ENCODE data around the gene PTPRN2. TPM values are rescaled to one million over a fixed set of nuclear protein-coding genes. Genes with fewer than 3 reads are reported as not detected.
"Not testable (repeated sequence)": the region's sequence is repeated elsewhere in the genome, so short reads cannot be mapped to it uniquely, and the experiment has no call there.

Gene PTPRN2
- total RNA-seq, 1 experiment from 2014 or later, result 2.1 TPM

DNA sequence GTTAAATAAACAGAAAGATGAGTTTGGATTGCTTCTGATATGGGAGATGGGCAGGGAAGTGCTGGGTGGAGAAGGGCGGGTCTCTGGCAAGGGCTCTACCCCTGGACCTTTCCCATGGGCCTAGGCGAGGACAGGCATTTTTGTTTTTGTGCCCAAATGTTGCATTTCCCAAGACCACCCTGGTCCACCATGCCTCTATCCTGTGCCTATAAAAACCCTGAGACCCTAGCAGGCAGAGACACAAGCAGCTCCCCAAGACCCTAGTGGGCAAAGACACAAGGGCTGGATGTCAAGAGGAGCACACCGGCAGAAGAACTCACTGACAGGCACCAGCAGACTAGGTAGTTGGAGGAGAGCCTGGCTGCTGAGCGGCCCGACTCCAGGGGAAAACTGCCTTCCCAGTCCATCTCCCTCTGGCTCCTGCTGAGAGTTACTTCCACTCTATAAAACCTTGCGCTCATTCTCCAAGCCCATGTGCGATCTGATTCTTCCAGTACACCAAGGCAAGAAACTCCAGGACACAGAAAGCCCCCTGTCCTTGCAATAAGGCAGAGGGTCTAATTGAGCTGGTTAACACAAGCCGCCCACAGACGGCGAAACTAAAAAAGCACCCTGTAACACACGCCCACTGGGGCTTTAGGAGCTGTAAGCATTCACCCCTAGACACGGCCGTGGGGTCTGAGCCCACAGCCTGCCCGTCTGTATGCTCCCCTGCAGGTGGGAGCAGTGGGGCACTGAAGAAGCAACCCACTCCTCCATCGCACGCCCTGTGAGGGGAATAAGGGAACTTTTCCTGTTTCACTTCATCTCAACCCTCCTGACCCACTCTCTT is 291.4 kb downstream of the PTPRN2 start:
- no peaks in the 10 kb centered on the region for H3K27me3 ChIP-seq (ENCODE audit: insufficient read depth, low read length)
- RAD21 ChIA-PET (ENCODE audit: low non-redundant PET in 1 of 2, low total read pairs in 2 of 2, uncharacterized antibody in 2 of 2, unreplicated experiment in 2 of 2), result no interaction called here

GRCh38 chr7:158294468-158295215 is 293.0 kb downstream of the PTPRN2 start:
- not testable (repeated sequence) for H3K9me3 ChIP-seq (ENCODE audit: control insufficient read depth in 1 of 2, insufficient read depth in 1 of 2, low read depth in 1 of 2, low read length in 2 of 2); H3K36me3 ChIP-seq (ENCODE audit: control insufficient read depth in 1 of 2, insufficient read depth in 2 of 2, low read length in 2 of 2); H3K9ac ChIP-seq (ENCODE audit: low read length)

More for the DNA sequence above, 291.4 kb downstream of the PTPRN2 start:
- H3K4me1 ChIP-seq (ENCODE audit: control insufficient read depth in 1 of 2, insufficient read depth in 2 of 2, low read length in 2 of 2), result no peaks in the 10 kb centered on the region
- BruUV-seq (replicated peaks), result no TSS peak
- H3K4me2 ChIP-seq (ENCODE audit: low read length), result no peak overlapping the region
- no peak overlapping the region for H3K9ac ChIP-seq (ENCODE audit: low read length)
- H3K79me2 ChIP-seq (ENCODE audit: insufficient read depth, low read length), result no peaks in the 10 kb centered on the region
- H4K20me1 ChIP-seq (ENCODE audit: insufficient read depth), result no peaks in the 10 kb centered on the region
- TF ChIP-seq CBX3 (IDR thresholded peaks at IDR 0.05; ENCODE audit: low read depth), result no peak
- TF ChIP-seq CEBPB (IDR thresholded peaks at IDR 0.05; ENCODE audit: low read depth), result no peak
- TF ChIP-seq SP1 (IDR thresholded peaks at IDR 0.05; ENCODE audit: low read depth), result no peak
- POLR2A ChIA-PET, result no interaction called here
- H3K9me2 ChIP-seq (ENCODE audit: insufficient read depth), result no peaks in the 10 kb centered on the region
- H3K27ac ChIP-seq (ENCODE audit: low read depth, low read length), result no peak overlapping the region
- no peaks in the 10 kb centered on the region for H3K36me3 ChIP-seq (ENCODE audit: control insufficient read depth in 1 of 2, insufficient read depth in 2 of 2, low read length in 2 of 2)
- DNase-seq (ENCODE audit: low read depth, low spot score) (no peak), ATAC-seq (no peak)
- no peak overlapping the region for H2AFZ ChIP-seq (ENCODE audit: low read depth, low read length, poor library complexity, severe bottlenecking)
- no peak overlapping the region for H3K4me3 ChIP-seq (replicated peaks in 1 of 2; ENCODE audit: low read depth in 1 of 2, low read length in 2 of 2)
- CTCF ChIA-PET, result no interaction called here
- no peaks in the 10 kb centered on the region for H3K9me3 ChIP-seq (ENCODE audit: control insufficient read depth in 1 of 2, insufficient read depth in 1 of 2, low read depth in 1 of 2, low read length in 2 of 2)
- intact Hi-C loops (cut with micrococcal nuclease), result no loop called here

More at GRCh38 chr7:158294468-158295215, 293.0 kb downstream of the PTPRN2 start:
- H3K4me1 ChIP-seq (ENCODE audit: control insufficient read depth in 1 of 2, insufficient read depth in 2 of 2, low read length in 2 of 2); H2AFZ ChIP-seq (ENCODE audit: low read depth, low read length, poor library complexity, severe bottlenecking); H4K20me1 ChIP-seq (ENCODE audit: insufficient read depth); BruUV-seq (replicated peaks); intact Hi-C loops (cut with micrococcal nuclease); H3K9me2 ChIP-seq (ENCODE audit: insufficient read depth); H3K4me3 ChIP-seq (replicated peaks in 1 of 2; ENCODE audit: low read depth in 1 of 2, low read length in 2 of 2); ATAC-seq; H3K79me2 ChIP-seq (ENCODE audit: insufficient read depth, low read length); H3K4me2 ChIP-seq (ENCODE audit: low read length); H3K27ac ChIP-seq (ENCODE audit: low read depth, low read length); H3K27me3 ChIP-seq (ENCODE audit: insufficient read depth, low read length); CTCF ChIA-PET; POLR2A ChIA-PET; DNase-seq (ENCODE audit: low read depth, low spot score); RAD21 ChIA-PET (ENCODE audit: low non-redundant PET in 1 of 2, low total read pairs in 2 of 2, uncharacterized antibody in 2 of 2, unreplicated experiment in 2 of 2): not testable (repeated sequence)
